ENCODE results near the gene NMNAT1.
"Not testable (repeated sequence)": the region's sequence is repeated elsewhere in the genome, so short reads cannot be mapped to it uniquely, and the experiment has no call there.

Gene NMNAT1

DNA sequence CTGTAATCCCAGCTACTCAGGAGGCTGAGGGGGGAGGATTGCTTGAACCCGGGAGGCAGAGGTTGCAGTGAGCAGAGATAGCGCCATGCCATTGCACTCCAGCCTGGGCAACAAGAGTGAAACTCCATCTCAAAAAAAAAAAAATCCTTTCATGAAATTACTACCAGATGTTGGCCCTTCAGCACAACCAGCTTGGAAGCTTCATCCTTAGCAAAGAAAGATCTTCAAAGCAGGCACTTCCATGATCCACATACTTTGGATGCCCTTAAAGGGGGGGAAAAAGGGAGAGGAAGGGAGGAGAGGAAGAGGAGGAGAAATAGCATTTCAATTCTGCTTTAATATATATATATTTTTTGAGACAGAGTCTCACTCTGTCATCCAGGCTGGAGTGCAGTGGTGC is 77.4 kb downstream of the NMNAT1 start:
- DNase-seq, result not testable (repeated sequence)

- DNase-seq, result not testable (repeated sequence)
Measured at GRCh38 chr1:10021992-10022391, 78.7 kb downstream of the NMNAT1 start.

DNA sequence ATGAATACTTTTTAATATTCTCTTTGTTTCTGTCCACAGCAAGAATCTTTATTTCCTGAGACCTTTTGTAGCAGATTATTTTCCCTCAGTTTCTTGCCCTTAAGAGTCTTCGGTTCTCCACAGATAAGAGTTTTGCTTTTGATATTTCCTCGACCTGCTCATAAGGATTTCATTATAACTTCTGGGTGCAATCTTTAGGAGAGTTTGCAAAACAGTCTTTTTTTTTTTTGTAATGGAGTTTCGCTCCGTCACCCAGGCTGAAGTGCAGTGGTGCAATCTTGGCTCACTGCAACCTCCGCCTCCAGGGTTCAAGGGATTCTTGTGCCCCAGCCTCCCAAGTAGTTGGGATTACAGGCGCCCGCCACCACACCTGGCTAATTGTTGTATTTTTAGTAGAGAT is 79.4 kb downstream of the NMNAT1 start:
- DNase-seq, result no peak

- DNase-seq, result no peak
Measured at GRCh38 chr1:10025354-10025753, 82.1 kb downstream of the NMNAT1 start.

GRCh38 chr1:10027027-10027426 is 83.8 kb downstream of the NMNAT1 start:
- DNase-seq, result no peak

DNA sequence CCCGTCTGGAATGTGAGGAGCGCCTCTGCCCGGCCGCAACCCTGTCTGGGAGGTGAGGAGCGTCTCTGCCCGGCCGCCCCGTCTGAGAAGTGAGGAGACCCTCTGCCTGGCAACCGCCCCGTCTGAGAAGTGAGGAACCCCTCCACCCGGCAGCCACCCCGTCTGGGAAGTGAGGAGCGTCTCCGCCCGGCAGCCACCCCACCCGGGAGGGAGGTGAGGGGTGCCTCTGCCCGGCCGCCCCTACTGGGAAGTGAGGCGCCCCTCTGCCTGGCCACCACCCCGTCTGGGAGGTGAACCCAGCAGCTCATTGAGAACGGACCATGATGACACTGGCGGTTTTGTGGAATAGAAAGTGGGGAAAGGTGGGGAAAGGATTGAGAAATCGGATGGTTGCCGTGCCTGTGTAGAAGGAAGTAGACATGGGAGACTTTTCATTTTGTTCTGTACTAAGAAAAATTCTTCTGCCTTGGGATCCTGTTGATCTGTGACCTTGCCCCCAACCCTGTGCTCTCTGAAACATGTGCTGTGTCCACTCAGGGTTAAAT is 85.8 kb downstream of the NMNAT1 start:
- DNase-seq, result not testable (repeated sequence)

GRCh38 chr1:10031461-10031860 is 88.2 kb downstream of the NMNAT1 start:
- no peak for DNase-seq

GRCh38 chr1:10032590-10033358 is 89.5 kb downstream of the NMNAT1 start, which contains the start of gene UBE4B:
UBE4B (plus strand) TSS chr1:10032958; CDS start chr1:10033671, 713 bp downstream.
- DNase-seq, result peak; percentile 97

DNA sequence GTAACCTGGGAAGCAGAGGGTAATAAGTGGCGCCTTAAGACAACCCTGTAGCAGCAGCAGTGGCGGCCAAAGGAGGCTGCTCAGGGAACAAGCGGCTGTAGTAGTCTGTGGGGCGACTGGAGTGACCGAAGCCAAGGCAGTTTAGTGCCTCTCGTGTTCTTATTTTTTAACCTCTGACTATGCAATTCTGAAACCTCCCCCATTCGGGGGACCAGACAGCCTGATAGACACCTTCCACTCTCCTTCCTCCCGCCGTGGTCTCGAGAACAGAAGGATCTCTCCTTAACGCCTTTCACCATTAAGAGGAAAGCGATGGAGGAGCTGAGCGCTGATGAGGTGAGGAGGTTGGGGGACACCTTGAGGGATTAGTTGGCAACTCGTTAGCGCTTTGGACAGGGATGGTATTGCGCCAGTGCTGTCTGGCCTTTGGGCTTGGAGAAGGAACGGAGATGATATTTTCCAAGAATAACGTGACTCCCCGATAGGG is 90.1 kb downstream of the NMNAT1 start:
- no peak for DNase-seq
